Stimulated activated CD4-positive, alpha-beta T cell treated with anti-CD3 and anti-CD28 coated beads, Interleukin-2, amount 100 ng/mL, for 48 hours (primary cell): ENCODE results near the gene KCTD5.
"Not testable (repeated sequence)": the region's sequence is repeated elsewhere in the genome, so short reads cannot be mapped to it uniquely, and the experiment has no call there.

ENCODE experiments used
- DNase-seq, 2 donors: peaks; one replicate each; pipeline ENCODE4 v3.0.0-alpha.2; 2020

Gene KCTD5, protein sequence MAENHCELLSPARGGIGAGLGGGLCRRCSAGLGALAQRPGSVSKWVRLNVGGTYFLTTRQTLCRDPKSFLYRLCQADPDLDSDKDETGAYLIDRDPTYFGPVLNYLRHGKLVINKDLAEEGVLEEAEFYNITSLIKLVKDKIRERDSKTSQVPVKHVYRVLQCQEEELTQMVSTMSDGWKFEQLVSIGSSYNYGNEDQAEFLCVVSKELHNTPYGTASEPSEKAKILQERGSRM

DNA sequence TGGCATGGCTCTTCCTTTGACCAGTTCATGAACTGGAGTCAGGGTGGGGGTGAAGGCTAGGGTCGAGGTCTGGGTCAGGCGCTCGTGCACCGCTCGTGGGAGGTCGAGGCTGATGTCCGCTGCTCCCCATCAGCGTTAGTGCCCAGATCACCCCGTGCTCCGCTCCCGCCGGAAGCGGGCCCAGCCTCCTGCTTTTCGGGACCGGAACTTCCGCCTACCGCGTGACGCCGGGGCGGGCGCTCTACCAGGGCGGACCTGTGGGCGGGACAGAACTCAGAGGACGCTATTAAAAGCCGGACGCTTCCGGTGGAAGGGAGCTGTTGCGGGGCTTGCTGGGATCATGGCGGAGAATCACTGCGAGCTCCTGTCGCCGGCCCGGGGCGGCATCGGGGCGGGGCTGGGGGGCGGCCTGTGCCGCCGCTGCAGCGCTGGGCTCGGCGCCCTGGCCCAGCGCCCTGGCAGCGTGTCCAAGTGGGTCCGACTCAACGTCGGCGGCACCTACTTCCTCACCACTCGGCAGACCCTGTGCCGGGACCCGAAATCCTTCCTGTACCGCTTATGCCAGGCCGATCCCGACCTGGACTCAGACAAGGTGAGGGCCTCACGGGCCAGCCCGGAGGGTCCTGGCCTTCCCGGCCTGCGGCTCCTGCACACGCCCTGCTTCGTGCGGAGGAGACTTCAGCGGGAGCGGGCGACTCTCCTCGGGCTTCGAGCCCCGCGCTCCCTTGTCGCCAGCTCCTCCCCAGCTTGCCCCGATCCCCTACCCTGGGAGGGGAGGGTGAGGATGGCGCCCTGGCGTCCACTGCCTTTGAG is at the start of gene KCTD5:
Gene KCTD5 (plus strand): TSS at position 315 of the 813 bp plus-strand sequence. CDS start 26 bp downstream, at position 341.
- DNase-seq: peak; percentile 97 to 98

DNA sequence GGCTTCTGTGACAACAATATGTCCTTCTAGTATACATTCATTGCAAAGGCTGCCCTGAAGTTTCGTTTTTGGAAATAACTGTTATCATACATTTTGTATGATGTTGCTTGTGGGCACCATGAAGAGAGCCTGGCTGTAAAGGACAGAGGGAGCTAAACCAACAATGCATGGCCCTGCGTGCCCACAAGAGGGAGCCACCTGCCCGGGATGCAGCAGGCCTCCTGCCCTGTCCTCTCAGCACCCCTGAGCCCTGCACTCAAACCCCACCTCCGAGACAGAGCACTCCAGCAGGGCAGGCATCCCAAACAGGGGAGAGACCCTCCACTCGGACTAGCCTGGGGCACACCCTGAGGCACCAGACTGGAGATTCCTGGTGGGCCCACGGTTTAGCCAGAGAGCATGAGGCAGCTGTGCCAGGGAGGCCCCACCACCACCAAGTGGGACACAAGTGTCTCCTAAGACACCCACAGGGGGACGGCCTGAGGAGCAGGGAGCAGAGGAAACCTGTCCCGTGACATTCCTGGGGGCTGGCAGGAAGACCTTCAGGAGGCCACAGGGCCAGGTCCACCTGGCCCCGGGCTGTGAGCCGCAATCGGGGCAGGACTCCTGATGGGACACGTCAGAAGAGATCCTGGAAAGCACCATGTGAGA is 43.1 kb upstream of the KCTD5 start:
- peak; percentile 54 to 59 for DNase-seq

DNA sequence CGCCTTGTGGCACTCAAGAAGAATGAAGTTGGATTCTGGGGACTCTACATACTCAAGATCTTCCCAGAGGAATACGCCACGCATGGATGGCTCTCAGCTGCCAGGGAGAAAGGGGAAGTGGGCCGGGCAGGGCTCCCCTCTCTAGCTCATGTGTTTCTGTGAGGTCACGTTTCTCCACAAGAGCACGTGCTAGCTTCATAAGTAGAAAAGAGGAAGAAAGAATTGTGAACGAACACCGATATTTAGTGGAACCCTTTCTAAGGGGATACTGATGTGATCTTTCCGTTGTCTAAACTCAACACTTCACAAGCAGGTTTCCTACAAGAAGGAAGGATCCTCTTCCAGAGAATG is 42.6 kb upstream of the KCTD5 start:
- DNase-seq: not testable (repeated sequence)

DNA sequence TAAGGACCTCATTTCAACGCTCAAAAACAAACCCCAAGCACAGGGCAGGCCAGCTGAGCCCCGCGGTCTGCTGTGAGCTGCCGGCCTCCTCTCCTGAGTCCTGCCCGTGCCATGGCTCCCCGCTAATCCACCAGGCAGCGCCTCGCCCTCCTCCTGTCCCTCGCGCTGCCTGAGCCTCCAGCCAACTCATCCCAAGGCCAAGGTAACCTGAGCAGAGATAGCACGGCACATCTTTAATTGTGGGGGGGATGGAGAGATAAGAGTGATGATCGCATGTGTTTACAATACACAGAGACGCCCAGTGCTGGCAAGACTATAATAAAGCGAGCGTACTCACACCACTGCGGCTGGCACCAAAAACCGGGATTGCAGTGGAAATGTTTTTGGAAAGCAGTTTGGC is 39.8 kb upstream of the KCTD5 start:
- not testable (repeated sequence) for DNase-seq

DNA sequence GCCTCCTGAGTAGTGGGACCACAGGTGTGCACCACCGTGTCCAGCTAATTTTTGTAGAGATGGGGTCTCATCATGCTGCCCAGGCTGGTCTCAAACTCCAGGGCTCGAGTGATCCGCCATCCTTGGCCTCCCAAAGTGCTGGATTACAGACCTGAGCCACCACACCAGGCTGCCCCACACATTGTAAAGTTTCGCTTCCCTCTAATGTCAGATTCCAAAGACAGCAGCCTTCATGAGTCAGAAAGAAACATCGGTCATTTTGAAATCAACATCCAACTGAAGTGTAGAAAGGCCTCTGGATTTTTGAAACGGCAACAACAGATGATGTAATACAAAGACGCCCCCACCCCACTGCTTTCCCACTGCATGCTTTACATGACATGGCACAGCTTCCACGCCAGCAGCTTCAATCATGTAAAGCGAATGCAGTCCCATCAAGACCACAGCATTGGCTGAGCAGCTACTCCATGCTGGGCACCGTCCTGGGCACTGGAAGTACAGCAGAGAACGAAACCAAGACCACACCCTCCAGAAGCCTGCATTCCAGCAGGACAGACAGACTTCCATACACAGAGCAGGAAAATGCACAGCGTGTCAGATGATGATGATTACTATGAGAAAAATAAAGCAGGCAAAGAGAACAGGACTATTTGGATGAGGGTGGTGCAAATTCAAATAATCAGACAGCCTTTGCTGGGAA is 37.4 kb upstream of the KCTD5 start:
- not testable (repeated sequence) for DNase-seq

DNA sequence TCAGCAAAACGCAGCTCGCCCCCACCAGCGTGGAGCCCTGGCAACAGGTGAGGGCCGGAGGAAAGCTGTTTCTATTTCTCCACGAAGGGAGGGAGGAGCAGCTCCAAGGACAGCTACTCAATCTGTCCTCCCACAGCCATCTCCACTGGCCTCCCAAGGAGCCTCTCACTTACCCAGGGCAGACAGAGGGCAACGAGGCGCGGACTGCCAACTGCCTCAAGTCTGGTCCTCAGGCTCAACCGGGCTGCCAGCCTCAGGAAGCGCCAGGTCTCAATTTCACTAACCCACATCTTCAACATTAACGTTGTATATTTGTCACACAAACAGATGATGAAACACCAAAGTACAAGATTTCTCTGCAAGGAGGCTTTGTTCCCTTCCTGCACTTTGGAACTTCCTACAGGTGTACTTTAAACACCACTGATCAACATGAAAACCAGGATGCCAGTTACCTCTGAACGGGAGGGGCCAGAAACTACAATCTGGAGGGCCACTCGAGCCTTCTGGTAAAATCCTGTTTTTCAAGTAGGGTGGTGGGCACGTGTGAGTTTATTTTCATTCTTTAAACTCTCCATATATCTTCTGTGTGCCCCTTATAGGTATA is 31.0 kb upstream of the KCTD5 start:
- not testable (repeated sequence) for DNase-seq

DNA sequence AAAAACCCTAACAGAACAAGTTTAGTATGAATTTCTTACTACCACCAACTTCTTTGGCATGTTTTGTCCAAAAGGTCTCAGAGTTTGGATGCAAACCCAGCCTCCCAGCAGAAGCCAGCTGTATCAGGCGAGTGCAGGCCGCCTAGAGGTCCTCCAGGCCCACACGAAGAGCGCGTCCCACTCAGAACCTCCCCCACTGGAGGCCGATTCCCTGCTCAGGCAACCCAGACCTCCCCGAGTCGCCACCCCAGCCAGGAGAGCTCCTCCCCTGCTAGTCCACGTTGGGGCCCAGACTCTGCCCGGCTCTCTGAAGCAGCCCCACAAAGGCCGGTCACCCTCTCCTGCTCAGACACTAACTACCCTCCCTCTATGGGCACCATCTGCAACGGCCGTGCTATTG is 28.4 kb upstream of the KCTD5 start:
- not testable (repeated sequence) for DNase-seq

DNA sequence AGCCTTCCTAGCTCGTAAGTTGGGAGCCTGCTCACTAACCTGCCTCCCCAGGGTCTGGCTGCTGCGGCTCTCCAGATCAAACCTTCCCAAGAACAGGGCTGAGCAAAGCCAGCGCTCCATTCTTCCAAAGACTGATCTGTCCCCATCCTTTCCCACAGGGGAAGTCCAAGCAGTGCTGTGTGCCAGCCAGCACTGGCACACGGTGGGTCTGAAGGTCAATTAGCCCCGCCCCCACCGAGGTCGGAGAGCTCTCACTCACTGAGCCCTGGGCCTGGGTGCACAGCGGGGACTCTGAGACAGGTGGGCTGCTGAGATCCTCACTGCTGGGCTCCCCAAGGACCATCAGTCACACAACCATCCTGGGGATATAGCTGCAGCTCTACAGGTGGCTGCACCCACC is 27.4 kb upstream of the KCTD5 start:
- DNase-seq: not testable (repeated sequence)

DNA sequence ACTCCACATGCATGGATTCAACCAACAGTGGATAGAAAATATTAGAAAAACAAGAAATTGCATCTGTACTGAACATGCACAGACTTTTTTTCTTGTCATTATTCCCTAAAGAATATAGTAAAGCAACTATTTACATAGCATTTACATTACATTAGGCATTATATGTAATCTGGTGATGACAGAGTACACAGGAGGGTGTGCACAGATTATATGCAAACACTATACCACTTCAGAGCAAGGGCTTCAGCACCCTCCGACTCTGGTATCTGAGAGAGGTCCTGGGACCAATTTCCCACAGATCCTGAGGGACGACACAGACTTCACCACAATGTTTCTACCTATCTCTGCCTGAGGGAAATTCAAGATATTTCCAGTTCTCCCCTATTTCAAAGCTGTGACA is 25.3 kb upstream of the KCTD5 start:
- DNase-seq: no peak

DNA sequence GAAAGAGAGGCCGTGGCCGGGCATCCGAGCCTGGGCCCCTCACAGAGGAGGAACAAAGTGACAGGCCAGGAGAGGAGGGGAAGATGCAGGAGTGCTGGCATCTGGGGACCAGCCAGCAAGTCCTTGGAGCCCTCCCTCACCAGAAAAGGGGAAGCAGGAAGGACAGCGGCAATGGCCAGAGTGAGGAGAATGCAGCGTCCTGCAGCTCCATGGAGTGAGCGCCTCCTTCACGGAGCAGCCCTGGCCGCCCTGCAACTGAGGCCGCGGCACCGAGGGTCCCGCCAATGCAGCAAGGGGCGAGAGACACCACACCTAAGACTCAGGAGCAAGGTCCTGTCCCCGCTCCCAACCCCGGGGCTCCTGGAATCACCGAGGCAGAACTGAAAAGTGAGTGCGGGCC is 24.5 kb upstream of the KCTD5 start:
- not testable (repeated sequence) for DNase-seq

DNA sequence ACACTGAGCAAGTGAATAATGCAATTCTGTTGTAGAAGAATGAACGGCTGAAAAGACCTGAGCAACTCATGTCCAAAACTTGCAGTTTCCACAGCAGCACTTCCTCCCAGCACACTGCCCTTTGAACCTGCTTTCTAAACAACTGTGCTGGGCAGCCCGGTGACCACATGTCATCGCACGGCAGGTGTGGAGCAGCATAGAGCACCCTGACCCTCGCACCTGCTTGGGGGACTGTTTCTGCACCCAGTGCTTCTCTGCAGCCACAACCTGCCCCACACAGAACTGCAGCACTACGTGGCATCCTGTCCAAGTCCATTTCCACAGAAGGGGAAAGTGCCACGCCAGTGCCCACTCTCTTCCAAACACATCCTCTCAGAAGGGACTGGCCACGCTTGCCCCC is 22.8 kb upstream of the KCTD5 start:
- not testable (repeated sequence) for DNase-seq

DNA sequence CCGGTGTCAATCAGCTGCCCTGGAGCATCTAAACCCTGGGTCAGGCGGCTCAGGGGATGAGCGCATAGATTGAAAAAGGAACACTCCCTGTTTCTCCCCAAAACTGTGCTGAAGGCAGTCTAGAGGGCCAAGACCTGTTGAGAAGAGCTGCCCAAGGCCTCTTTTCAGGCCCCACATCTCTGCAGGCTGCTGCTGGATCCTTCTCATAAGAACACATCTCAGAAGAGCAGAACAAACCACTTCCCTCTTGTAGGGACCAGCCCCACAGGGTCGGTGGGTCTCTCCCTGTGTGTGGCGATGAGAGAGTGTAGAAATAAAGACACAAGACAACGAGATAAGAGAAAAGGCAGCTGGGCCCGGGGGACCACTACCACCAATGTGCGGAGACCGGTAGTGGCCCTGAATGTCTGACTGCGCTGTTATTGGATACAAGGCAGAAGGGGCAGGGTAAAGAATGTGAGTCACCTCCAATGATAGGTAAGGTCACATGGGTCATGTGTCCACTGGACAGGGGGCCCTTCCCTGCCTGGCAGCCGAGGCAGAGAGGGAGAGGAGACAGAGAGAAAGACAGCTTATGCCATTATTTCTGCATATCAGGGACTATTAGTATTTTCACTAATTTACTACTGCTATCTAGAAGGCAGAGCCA is 22.2 kb upstream of the KCTD5 start:
- DNase-seq: not testable (repeated sequence)

DNA sequence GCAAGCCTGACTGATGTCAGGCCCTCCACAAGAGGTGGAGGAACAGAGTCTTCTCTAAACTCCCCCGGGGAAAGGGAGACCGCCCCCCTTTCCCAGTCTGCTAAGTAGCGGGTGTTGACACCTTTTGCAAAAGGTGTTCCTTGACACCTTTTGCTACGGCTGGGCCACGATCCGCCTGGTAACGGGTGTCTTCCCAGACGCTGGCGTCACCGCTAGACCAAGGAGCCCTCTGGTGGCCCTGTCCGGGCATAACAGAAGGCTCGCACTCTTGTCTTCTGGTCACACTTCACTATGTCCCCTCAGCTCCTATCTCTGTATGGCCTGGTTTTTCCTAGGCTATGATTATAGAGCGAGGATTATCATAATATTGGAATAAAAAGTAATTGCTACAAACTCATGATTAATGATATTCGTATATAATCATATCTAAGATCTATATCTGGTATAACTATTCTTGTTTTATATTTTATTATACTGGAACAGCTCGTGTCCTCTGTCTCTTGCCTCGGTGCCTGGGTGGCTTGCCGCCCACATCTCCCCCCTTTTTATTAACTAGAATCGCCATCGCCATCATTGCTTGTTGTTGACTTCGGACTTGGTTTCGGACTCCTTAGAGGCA is 21.5 kb upstream of the KCTD5 start:
- DNase-seq: peak in 1 of 2 donors; percentile 37

DNA sequence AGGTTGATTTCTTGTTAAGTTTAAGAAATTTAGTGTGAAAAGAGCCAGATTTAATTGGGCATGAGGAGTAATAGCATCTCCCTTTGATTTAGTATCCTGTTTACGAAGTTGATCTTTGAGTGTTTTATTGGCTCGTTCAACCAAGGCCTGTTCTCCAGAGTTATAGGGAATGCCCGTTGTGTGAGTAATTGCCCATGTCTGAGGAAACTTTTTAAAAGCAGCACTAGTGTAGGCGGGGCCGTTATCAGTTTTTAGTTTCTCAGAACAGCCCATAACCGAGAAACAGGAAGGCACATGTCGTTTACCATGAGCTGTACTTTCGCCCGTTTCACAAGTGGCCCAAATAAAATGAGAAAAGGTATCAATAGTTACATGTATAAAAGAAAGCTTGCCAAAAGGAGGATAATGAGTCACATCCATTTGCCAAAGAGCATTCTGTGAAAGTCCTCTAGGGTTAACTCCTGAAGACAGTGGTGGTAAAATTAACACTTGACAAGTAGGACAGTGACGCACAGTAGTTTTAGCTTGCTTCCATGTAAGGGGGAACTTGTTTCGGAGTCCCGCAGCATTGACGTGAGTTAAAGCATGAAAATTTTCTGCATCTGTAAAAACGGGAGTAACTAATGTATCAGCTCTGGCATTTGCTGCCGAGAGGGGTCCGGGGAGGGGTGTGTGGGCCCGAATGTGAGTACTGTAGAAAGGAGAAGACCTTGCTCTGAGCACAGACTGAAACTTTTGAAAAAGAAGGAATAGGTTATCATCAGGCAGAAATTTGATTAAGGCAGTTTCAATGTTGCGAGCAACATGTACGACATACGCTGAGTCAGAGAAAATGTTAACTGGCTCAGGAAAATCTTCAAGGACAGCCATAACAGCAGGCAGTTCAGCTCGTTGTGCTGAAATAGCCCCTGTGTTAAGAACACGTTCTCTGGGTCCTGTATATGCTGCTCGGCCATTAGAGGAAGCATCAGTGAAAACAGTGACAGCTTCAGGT is 18.5 kb upstream of the KCTD5 start:
- DNase-seq: peak in 1 of 2 donors; percentile 52

DNA sequence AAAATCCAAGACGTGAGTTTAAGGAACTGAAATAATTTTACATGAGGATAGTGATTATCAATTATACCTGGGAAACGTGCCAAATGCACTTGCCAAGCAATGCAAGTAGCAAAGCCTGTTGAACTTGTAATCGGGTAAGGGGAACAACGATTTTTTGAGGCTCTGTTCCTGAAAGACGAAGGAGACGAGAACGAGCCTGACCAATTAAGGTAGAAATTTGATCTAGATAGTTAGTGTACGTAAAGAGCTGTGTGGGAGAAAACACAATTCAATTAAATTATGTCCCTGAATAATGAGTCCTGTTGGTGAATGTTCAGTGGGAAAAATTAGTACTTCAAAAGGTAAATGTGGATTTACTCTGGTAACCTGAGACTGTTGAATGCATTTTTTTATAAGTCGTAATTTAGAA is 17.7 kb upstream of the KCTD5 start:
- no peak for DNase-seq

DNA sequence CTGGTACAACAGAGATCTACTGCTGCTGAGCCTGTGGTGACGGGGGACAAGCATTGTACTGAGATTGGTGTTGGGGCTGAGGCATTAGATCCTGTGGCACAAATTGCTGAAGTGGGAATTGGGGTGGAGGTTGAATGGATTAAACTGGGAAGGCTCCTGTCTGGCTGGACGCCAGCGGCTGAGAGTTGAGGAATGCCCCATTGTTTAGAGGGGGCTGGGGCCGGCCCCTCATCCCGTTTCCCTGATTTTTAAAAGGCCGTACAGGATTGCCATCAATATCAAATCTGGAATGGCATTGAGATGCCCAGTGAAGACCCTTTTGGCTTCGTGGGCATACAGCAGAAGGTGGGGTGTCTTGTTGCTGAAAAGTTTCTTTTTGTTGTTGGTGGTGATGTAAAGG is 15.7 kb upstream of the KCTD5 start:
- DNase-seq: not testable (repeated sequence)

DNA sequence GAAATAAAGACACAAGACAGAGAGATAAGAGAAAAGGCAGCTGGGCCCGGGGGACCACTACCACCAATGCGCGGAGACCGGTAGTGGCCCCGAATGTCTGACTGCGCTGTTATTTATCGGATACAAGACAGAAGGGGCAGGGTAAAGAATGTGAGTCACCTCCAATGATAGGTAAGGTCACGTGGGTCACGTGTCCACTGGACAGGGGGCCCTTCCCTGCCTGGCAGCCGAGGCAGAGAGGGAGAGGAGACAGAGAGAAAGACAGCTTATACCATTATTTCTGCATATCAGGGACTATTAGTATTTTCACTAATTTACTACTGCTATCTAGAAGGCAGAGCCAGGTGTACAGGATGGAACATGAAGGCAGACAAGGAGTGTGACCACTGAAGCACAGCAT is 12.7 kb upstream of the KCTD5 start:
- DNase-seq: not testable (repeated sequence)

DNA sequence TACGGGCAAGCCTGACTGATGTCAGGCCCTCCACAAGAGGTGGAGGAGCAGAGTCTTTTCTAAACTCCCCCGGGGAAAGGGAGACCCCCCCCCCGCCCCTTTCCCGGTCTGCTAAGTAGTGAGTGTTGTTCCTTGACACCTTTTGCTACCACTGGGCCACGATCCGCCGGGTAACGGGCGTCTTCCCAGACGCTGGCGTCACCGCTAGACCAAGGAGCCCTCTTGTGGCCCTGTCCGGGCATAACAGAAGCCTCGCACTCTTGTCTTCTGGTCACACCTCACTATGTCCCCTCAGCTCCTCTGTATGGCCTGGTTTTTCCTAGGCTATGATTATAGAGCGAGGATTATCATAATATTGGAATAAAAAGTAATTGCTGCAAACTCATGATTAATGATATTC is 12.3 kb upstream of the KCTD5 start:
- peak; percentile 66 to 67 for DNase-seq

DNA sequence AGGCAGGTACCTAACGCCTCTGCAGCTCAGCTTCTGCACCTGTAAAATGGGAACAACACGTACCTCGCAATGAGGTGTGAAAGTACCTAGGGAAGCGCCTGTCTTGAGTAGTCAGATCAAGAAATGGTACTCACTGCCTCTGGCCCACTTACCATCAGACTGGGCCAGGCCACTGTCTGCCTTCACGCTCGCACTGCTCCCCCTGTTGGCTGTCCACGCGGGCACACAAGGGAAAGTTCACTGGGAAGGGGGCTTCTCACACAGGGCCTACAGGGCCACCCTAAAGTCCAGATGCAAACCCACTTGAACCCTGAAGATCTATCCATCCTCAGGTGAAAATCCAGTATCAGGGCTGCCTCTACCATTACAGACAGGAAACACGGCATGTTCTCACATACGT is 11.1 kb upstream of the KCTD5 start:
- peak in 1 of 2 donors; percentile 40 for DNase-seq

DNA sequence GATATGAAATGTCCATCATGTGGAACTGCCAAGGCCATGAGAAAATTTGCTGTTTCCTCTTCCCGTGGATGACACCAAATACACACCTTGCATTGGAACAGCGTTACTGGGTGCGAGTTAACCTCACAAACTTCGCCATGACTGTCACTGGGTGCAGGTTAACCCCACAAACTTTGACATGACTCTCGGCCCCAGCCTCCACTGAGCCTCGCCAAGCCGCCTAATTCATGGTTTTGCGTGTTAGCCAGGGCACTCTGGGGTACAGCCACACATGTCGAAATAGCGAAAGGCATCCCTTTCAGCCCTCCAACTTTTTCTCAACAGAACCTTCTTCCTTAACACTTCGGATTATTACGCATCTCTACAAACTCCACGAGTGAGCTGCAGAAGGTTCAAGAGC is 10.6 kb upstream of the KCTD5 start:
- DNase-seq: no peak
